CMK (cell line): Measurements from ENCODE around the gene THAP9.

ENCODE experiments used
- DNase-seq: peaks from one replicate; pipeline ENCODE4 v3.0.0-alpha.2; 2010; ENCODE audit warnings: low read depth

The THAP9 gene

GRCh38 chr4:82965763-82966162, 65.2 kb downstream of the THAP9 start:
- no peak for DNase-seq

GRCh38 chr4:82968972-82969371, 68.4 kb downstream of the THAP9 start:
- no peak for DNase-seq

DNA sequence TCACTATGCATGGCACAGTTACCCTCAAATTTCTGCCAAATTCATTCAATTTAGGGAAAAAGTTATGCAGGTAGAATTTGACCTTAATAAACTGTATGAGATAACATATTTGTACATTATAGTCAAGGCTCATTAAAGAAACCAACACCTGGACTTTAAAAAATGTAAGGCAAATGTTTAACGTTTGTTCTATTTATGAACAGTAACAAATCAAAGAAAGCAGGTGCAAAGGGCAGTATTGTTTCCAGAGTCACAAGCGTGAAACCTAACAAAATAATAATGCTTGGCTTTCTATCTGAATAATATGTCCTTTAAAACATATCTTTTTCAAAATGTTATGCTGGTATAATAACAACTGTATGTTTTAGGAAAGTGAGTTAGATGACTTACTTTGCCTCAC, 68.9 kb downstream of the THAP9 start:
- DNase-seq = no peak
